ENCODE data around the gene NPY4R2. TPM values are rescaled to one million over a fixed set of nuclear protein-coding genes. Genes with fewer than 3 reads are reported as not detected.
"Not testable (repeated sequence)": the region's sequence is repeated elsewhere in the genome, so short reads cannot be mapped to it uniquely, and the experiment has no call there.

Gene NPY4R2
- total RNA-seq, 2 experiments from 2014 or later: not detected

GRCh38 chr10:47909333-47909732 lies 9.1 kb upstream of the NPY4R2 start:
- H3K4me3 Mint-ChIP-seq; intact Hi-C loops (cut with DNase I, micrococcal nuclease); H3K4me1 Mint-ChIP-seq; DNase-seq; ATAC-seq; H3K27ac Mint-ChIP-seq; CTCF ChIA-PET; H3K27me3 Mint-ChIP-seq; H3K9me3 Mint-ChIP-seq (ENCODE audit: low read depth); POLR2A ChIA-PET; H3K36me3 Mint-ChIP-seq (ENCODE audit: low read depth): not testable (repeated sequence)

- H3K27ac Mint-ChIP-seq; intact Hi-C loops (cut with DNase I, micrococcal nuclease); H3K36me3 Mint-ChIP-seq (ENCODE audit: low read depth); DNase-seq; H3K9me3 Mint-ChIP-seq (ENCODE audit: low read depth); H3K27me3 Mint-ChIP-seq; H3K4me1 Mint-ChIP-seq; POLR2A ChIA-PET; H3K4me3 Mint-ChIP-seq; CTCF ChIA-PET; ATAC-seq: not testable (repeated sequence)
Observed at GRCh38 chr10:47910486-47910885, 8.0 kb upstream of the NPY4R2 start.

- H3K4me3 Mint-ChIP-seq; H3K4me1 Mint-ChIP-seq; H3K36me3 Mint-ChIP-seq (ENCODE audit: low read depth); H3K9me3 Mint-ChIP-seq (ENCODE audit: low read depth); CTCF ChIA-PET; DNase-seq; ATAC-seq; H3K27me3 Mint-ChIP-seq; H3K27ac Mint-ChIP-seq; POLR2A ChIA-PET; intact Hi-C loops (cut with DNase I, micrococcal nuclease): not testable (repeated sequence)
Observed at GRCh38 chr10:47914052-47914451, 4.4 kb upstream of the NPY4R2 start.

- CTCF ChIA-PET; intact Hi-C loops (cut with DNase I, micrococcal nuclease): not testable (repeated sequence)
- peak; percentile 58 for ATAC-seq
Observed at GRCh38 chr10:47915849-47916548, 2.5 kb upstream of the NPY4R2 start.

GRCh38 chr10:47920610-47921009 lies 2.1 kb downstream of the NPY4R2 start:
- H3K4me3 Mint-ChIP-seq; H3K27ac Mint-ChIP-seq; H3K36me3 Mint-ChIP-seq (ENCODE audit: low read depth); CTCF ChIA-PET; ATAC-seq; intact Hi-C loops (cut with DNase I, micrococcal nuclease); H3K4me1 Mint-ChIP-seq; POLR2A ChIA-PET; DNase-seq; H3K27me3 Mint-ChIP-seq; H3K9me3 Mint-ChIP-seq (ENCODE audit: low read depth): not testable (repeated sequence)

More at GRCh38 chr10:47915849-47916548, 2.5 kb upstream of the NPY4R2 start:
- H3K4me1 Mint-ChIP-seq; DNase-seq; POLR2A ChIA-PET; H3K9me3 Mint-ChIP-seq (ENCODE audit: low read depth); H3K27me3 Mint-ChIP-seq; H3K36me3 Mint-ChIP-seq (ENCODE audit: low read depth); H3K4me3 Mint-ChIP-seq; H3K27ac Mint-ChIP-seq: not testable (repeated sequence)

GRCh38 chr10:47922503-47922902 lies 4.0 kb downstream of the NPY4R2 start:
- intact Hi-C loops (cut with DNase I, micrococcal nuclease); H3K4me1 Mint-ChIP-seq; ATAC-seq; CTCF ChIA-PET; H3K36me3 Mint-ChIP-seq (ENCODE audit: low read depth); H3K27me3 Mint-ChIP-seq; H3K27ac Mint-ChIP-seq; DNase-seq; POLR2A ChIA-PET; H3K4me3 Mint-ChIP-seq; H3K9me3 Mint-ChIP-seq (ENCODE audit: low read depth): not testable (repeated sequence)

GRCh38 chr10:47924628-47925027 lies 6.2 kb downstream of the NPY4R2 start:
- H3K4me3 Mint-ChIP-seq; H3K36me3 Mint-ChIP-seq (ENCODE audit: low read depth); H3K4me1 Mint-ChIP-seq; intact Hi-C loops (cut with DNase I, micrococcal nuclease); H3K9me3 Mint-ChIP-seq (ENCODE audit: low read depth); DNase-seq; CTCF ChIA-PET; H3K27me3 Mint-ChIP-seq; H3K27ac Mint-ChIP-seq; ATAC-seq; POLR2A ChIA-PET: not testable (repeated sequence)

- H3K9me3 Mint-ChIP-seq (ENCODE audit: low read depth); H3K36me3 Mint-ChIP-seq (ENCODE audit: low read depth); ATAC-seq; H3K4me3 Mint-ChIP-seq; DNase-seq; H3K4me1 Mint-ChIP-seq; H3K27ac Mint-ChIP-seq; CTCF ChIA-PET; POLR2A ChIA-PET; intact Hi-C loops (cut with DNase I, micrococcal nuclease); H3K27me3 Mint-ChIP-seq: not testable (repeated sequence)
Observed at GRCh38 chr10:47927147-47927916, 8.9 kb downstream of the NPY4R2 start.

GRCh38 chr10:47928225-47928624 lies 9.8 kb downstream of the NPY4R2 start:
- CTCF ChIA-PET; H3K27ac Mint-ChIP-seq; H3K36me3 Mint-ChIP-seq (ENCODE audit: low read depth); ATAC-seq; POLR2A ChIA-PET; intact Hi-C loops (cut with DNase I, micrococcal nuclease); H3K27me3 Mint-ChIP-seq; H3K4me1 Mint-ChIP-seq; H3K9me3 Mint-ChIP-seq (ENCODE audit: low read depth); DNase-seq; H3K4me3 Mint-ChIP-seq: not testable (repeated sequence)

- H3K27ac Mint-ChIP-seq; H3K4me3 Mint-ChIP-seq; H3K27me3 Mint-ChIP-seq; DNase-seq; H3K4me1 Mint-ChIP-seq; H3K9me3 Mint-ChIP-seq (ENCODE audit: low read depth); ATAC-seq; H3K36me3 Mint-ChIP-seq (ENCODE audit: low read depth); CTCF ChIA-PET; POLR2A ChIA-PET; intact Hi-C loops (cut with DNase I, micrococcal nuclease): not testable (repeated sequence)
Observed at GRCh38 chr10:47932824-47933223, 14.4 kb downstream of the NPY4R2 start.

- CTCF ChIA-PET; intact Hi-C loops (cut with DNase I, micrococcal nuclease); H3K36me3 Mint-ChIP-seq (ENCODE audit: low read depth); H3K27ac Mint-ChIP-seq; ATAC-seq; H3K27me3 Mint-ChIP-seq; H3K4me3 Mint-ChIP-seq; POLR2A ChIA-PET; H3K9me3 Mint-ChIP-seq (ENCODE audit: low read depth); DNase-seq; H3K4me1 Mint-ChIP-seq: not testable (repeated sequence)
Observed at GRCh38 chr10:47933462-47933861, 15.0 kb downstream of the NPY4R2 start.

- intact Hi-C loops (cut with DNase I, micrococcal nuclease); H3K27ac Mint-ChIP-seq; POLR2A ChIA-PET; H3K4me1 Mint-ChIP-seq; ATAC-seq; H3K9me3 Mint-ChIP-seq (ENCODE audit: low read depth); CTCF ChIA-PET; H3K36me3 Mint-ChIP-seq (ENCODE audit: low read depth); DNase-seq; H3K27me3 Mint-ChIP-seq; H3K4me3 Mint-ChIP-seq: not testable (repeated sequence)
Observed at GRCh38 chr10:47936772-47937228, 18.3 kb downstream of the NPY4R2 start.

Measured in activated CD4-positive, alpha-beta T cell treated with anti-CD3 and anti-CD28 coated beads for 36 hours (primary cell).